ENCODE results near the gene ZNF268. TPM values are rescaled to one million over a fixed set of nuclear protein-coding genes. Genes with fewer than 3 reads are reported as not detected.

The ZNF268 gene
- 38.5 TPM for total RNA-seq

DNA sequence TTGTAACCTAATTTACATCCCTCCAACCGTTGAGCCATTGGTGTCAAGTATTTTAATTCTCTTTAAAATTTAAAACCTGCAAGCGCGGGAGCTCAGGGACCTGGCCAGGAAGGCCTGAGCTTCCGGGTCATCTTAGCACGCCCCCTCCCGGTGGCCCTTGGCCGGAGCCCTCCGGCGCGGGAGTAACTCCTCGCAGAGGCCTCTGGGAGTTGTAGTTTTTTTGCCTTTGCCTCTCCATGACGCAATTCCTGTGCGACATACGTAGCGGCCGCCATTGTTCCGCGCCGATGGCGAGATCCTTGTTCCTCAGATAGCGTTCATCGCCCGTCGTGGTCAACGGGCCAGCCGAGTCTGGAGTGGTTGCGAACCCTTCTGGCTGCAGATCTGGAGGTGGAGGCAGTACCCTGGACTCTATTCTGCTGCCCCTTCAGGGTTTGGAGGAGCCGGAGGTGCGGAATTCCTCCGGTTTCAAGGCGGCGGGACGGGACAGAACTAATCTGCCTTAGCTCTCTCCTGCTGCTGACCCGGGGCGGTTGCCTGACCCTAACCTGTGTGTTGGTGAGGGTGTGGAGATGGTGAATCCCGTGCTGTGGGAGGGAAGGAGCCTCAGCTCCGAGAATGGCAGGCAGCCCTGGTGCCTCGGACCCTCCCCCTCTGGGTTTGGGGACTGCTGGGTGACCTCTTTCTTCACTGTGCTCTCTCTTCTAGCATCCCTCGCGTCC lies at the start of gene ZNF268:
Gene ZNF268 (plus strand): TSS at position 258 of the 722 bp plus-strand sequence. CDS start 503 bp downstream, outside the sequence.
- TF ChIP-seq, protein P1, sequence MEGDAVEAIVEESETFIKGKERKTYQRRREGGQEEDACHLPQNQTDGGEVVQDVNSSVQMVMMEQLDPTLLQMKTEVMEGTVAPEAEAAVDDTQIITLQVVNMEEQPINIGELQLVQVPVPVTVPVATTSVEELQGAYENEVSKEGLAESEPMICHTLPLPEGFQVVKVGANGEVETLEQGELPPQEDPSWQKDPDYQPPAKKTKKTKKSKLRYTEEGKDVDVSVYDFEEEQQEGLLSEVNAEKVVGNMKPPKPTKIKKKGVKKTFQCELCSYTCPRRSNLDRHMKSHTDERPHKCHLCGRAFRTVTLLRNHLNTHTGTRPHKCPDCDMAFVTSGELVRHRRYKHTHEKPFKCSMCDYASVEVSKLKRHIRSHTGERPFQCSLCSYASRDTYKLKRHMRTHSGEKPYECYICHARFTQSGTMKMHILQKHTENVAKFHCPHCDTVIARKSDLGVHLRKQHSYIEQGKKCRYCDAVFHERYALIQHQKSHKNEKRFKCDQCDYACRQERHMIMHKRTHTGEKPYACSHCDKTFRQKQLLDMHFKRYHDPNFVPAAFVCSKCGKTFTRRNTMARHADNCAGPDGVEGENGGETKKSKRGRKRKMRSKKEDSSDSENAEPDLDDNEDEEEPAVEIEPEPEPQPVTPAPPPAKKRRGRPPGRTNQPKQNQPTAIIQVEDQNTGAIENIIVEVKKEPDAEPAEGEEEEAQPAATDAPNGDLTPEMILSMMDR (IDR thresholded peaks at IDR 0.05), result peak; percentile 49 to 76 (median 61)
- intact Hi-C loops (cut with DNase I), result loop anchor here (1.0 kb wide), 3 partner anchors 51 to 196 kb away; partner anchors contain the start of genes ZNF10, ZNF140 and ZNF891
- H3K27ac ChIP-seq, result peak within 1 kb of the TSS; percentile 46 to 72
- H3K4me1 ChIP-seq, result no peaks in the 10 kb centered on the region
- peak; percentile 19 to 93 for DNase-seq (ENCODE audit: low spot score in 2 of 2)
- H3K27me3 ChIP-seq, result no peaks in the 10 kb centered on the region
- H3K36me3 ChIP-seq, result peaks cover 33 to 35% of the 10 kb centered on the region in 2 donors
- peaks cover 30 to 81% of the 10 kb centered on the region in 2 donors for H3K9me3 ChIP-seq
- peak within 1 kb of the TSS; percentile 86 for H3K4me3 ChIP-seq

GRCh38 chr12:133135747-133136146 lies 45.5 kb upstream of the ZNF268 start:
- H3K4me3 ChIP-seq, result no peak overlapping the region
- no peak overlapping the region for H3K27ac ChIP-seq
- H3K4me1 ChIP-seq, result no peaks in the 10 kb centered on the region
- H3K36me3 ChIP-seq, result peaks cover 55 to 79% of the 10 kb centered on the region in 2 donors
- intact Hi-C loops (cut with DNase I), result no loop called here
- no peak for DNase-seq (ENCODE audit: low spot score in 2 of 2)
- H3K27me3 ChIP-seq, result no peaks in the 10 kb centered on the region
- TF ChIP-seq, protein P1 (IDR thresholded peaks at IDR 0.05), result no peak
- peaks cover 74 to 92% of the 10 kb centered on the region in 2 donors for H3K9me3 ChIP-seq

DNA sequence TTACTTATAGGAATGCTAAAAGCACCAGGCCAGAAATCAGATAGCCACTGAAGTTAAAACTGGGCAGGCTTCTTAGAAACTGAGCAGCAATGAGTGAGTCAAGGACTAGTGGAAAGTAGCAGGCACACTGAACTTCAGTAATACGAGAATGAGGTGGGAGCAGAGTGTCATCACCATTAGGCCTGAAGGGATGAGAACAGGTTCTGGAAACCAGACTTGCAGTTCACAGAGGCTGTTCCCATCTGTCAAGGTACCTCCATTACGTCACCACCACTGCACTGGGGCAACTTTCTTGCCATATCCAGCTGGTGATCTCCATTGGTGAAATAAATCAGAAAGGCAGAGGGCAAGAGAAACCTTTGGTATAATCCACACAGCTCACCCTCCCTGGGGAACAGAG lies 35.3 kb upstream of the ZNF268 start:
- Histone ChIP-seq H3K9me3 (peaks cover 63 to 98% of the 10 kb centered on the region in 2 donors), H3K27me3 (no peaks in the 10 kb centered on the region), H3K4me1 (no peaks in the 10 kb centered on the region), H3K36me3 (peaks cover 68 to 94% of the 10 kb centered on the region in 2 donors), H3K27ac (no peak overlapping the region), H3K4me3 (no peak overlapping the region)
- intact Hi-C loops (cut with DNase I), result no loop called here
- TF ChIP-seq, protein P1 (IDR thresholded peaks at IDR 0.05), result no peak
- DNase-seq (ENCODE audit: low spot score in 2 of 2), result no peak

GRCh38 chr12:133156125-133156690 lies 25.1 kb upstream of the ZNF268 start:
- H3K4me3 ChIP-seq, result no peak overlapping the region
- no peak overlapping the region for H3K27ac ChIP-seq
- no peaks in the 10 kb centered on the region for H3K27me3 ChIP-seq
- H3K9me3 ChIP-seq, result peaks cover 97 to 100% of the 10 kb centered on the region in 2 donors
- TF ChIP-seq, protein P1 (IDR thresholded peaks at IDR 0.05), result no peak
- DNase-seq (ENCODE audit: low spot score in 2 of 2), result no peak
- intact Hi-C loops (cut with DNase I), result no loop called here
- H3K36me3 ChIP-seq, result peaks cover 69 to 78% of the 10 kb centered on the region in 2 donors
- no peaks in the 10 kb centered on the region for H3K4me1 ChIP-seq

DNA sequence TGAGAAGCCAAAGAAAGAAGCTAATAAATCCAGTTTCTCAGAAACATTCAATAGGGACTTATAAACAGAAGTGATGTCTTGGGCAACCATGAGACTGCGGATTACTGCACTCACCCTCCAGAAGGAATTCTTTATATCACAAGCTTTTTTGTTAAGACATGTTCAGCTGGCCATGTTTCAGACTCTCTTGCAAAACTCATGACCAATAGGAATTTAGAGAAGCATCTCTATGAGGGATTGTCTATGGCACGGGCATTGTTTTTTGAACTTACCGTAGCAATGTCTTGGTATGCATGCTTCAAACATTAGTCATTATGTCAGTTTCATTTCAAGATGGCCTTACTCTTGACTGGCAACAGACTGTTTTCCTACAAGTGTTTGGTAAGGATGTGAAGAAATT lies 15.5 kb upstream of the ZNF268 start:
- DNase-seq (ENCODE audit: low spot score in 2 of 2), result no peak
- Histone ChIP-seq H3K4me1 (no peaks in the 10 kb centered on the region), H3K4me3 (no peak overlapping the region), H3K27me3 (no peaks in the 10 kb centered on the region), H3K36me3 (no peaks in the 10 kb centered on the region), H3K9me3 (peaks cover 51 to 83% of the 10 kb centered on the region in 2 donors), H3K27ac (no peak overlapping the region)
- TF ChIP-seq, protein P1 (IDR thresholded peaks at IDR 0.05), result no peak
- intact Hi-C loops (cut with DNase I), result no loop called here

Data from ascending aorta (tissue), 2 donors.